WTC11 (cell line): ENCODE results near the gene CDH12. TPM values are rescaled to one million over a fixed set of nuclear protein-coding genes. Genes with fewer than 3 reads are reported as not detected.

ENCODE experiments used
- ATAC-seq: fragments of 200-7000 bp; cut with Tn5 transposase; 2 replicates; pipeline ENCODE4 v1.10.0; 2021; ENCODE audit warnings: mild to moderate bottlenecking, moderate library complexity
- CTCF ChIA-PET: fragments of 300-600 bp; sonication (Branson Sonifier 250); formaldehyde crosslinking; loops from one replicate; lab custom pipeline; 2021; ENCODE audit warnings: antibody characterized with exemption; lab: Charles Lee
- POLR2A ChIA-PET: fragments of 350-600 bp; sonication (Branson Sonifier 250); formaldehyde crosslinking; loops from one replicate; lab custom pipeline; 2021; ENCODE audit warnings: antibody characterized with exemption; lab: Charles Lee
- DNase-seq: peaks from one replicate; pipeline ENCODE4 v3.0.0; 2021; ENCODE audit warnings: low spot score
- H3K27ac Mint-ChIP-seq: 2 replicates; pipeline ENCODE4 v1.8.0; 2021; ENCODE audit warnings: mixed read lengths
- H3K27me3 Mint-ChIP-seq: 2 replicates; pipeline ENCODE4 v1.8.0; 2021; ENCODE audit warnings: low read depth, mild to moderate bottlenecking, moderate library complexity, mixed read lengths
- H3K36me3 Mint-ChIP-seq: 2 replicates; pipeline ENCODE4 v1.8.0; 2021; ENCODE audit warnings: mixed read lengths
- H3K4me1 Mint-ChIP-seq: 2 replicates; pipeline ENCODE4 v1.8.0; 2022; ENCODE audit warnings: mixed read lengths
- H3K4me3 Mint-ChIP-seq: 2 replicates; pipeline ENCODE4 v1.8.0; 2021; ENCODE audit warnings: mild to moderate bottlenecking, moderate library complexity, mixed read lengths
- H3K9me3 Mint-ChIP-seq: 2 replicates; pipeline ENCODE4 v1.8.0; 2021; ENCODE audit warnings: mixed read lengths
- AR ChIP-seq: fragments of 250-450 bp; sonication (Bioruptor Pico); IDR thresholded peaks from 2 replicates; pipeline ENCODE4 v1.9.0; 2021; ENCODE audit warnings: mild to moderate bottlenecking
- ATF1 ChIP-seq: sonication (generic); formaldehyde crosslinking; IDR thresholded peaks from 2 replicates; pipeline ENCODE4 v1.8.1; 2023; ENCODE audit warnings: mild to moderate bottlenecking, moderate library complexity, missing genetic modification reagents
- CBFB ChIP-seq: sonication (generic); formaldehyde crosslinking; IDR thresholded peaks from 2 replicates; pipeline ENCODE4 v1.8.1; 2022; ENCODE audit warnings: mild to moderate bottlenecking, low read depth, missing genetic modification reagents
- GABPB1 ChIP-seq: sonication (generic); formaldehyde crosslinking; IDR thresholded peaks from 2 replicates; pipeline ENCODE4 v1.8.1; 2023; ENCODE audit warnings: mild to moderate bottlenecking, missing genetic modification reagents
- IRF2 ChIP-seq: sonication (generic); formaldehyde crosslinking; IDR thresholded peaks from 2 replicates; pipeline ENCODE4 v1.8.0; 2022; ENCODE audit warnings: low read depth, missing genetic modification reagents, borderline replicate concordance
- JUN ChIP-seq: sonication (generic); formaldehyde crosslinking; IDR thresholded peaks from 2 replicates; pipeline ENCODE4 v1.8.0; 2023; ENCODE audit warnings: mild to moderate bottlenecking, missing genetic modification reagents
- NFATC4 ChIP-seq: fragments of 250-450 bp; sonication (Bioruptor Pico); IDR thresholded peaks from 2 replicates; pipeline ENCODE4 v1.9.0; 2021; ENCODE audit warnings: mild to moderate bottlenecking
- PRRX2 ChIP-seq: fragments of 250-450 bp; sonication (Bioruptor Pico); IDR thresholded peaks from 2 replicates; pipeline ENCODE4 v1.8.0; 2021; ENCODE audit warnings: mild to moderate bottlenecking
- TEAD1 ChIP-seq: sonication (generic); formaldehyde crosslinking; IDR thresholded peaks from 2 replicates; pipeline ENCODE4 v1.8.0; 2022; ENCODE audit warnings: mild to moderate bottlenecking, missing genetic modification reagents
- TEAD4 ChIP-seq: sonication (generic); formaldehyde crosslinking; IDR thresholded peaks from 2 replicates; pipeline ENCODE4 v1.8.0; 2022; ENCODE audit warnings: mild to moderate bottlenecking, missing genetic modification reagents
- USF1 ChIP-seq: sonication (generic); formaldehyde crosslinking; IDR thresholded peaks from 2 replicates; pipeline ENCODE4 v1.8.0; 2022; ENCODE audit warnings: mild to moderate bottlenecking, missing genetic modification reagents
- USF2 ChIP-seq: sonication (generic); formaldehyde crosslinking; IDR thresholded peaks from 2 replicates; pipeline ENCODE4 v1.8.1; 2023; ENCODE audit warnings: mild to moderate bottlenecking, missing genetic modification reagents, moderate library complexity
- ZBTB43 ChIP-seq: sonication (generic); formaldehyde crosslinking; IDR thresholded peaks from 2 replicates; pipeline ENCODE4 v1.8.1; 2023; ENCODE audit warnings: mild to moderate bottlenecking, missing genetic modification reagents
- ZNF138 ChIP-seq: sonication (generic); formaldehyde crosslinking; conservative IDR thresholded peaks from 2 replicates; pipeline ENCODE4 v1.8.1; 2022; ENCODE audit warnings: mild to moderate bottlenecking, moderate library complexity, missing genetic modification reagents
- ZNF232 ChIP-seq: sonication (generic); formaldehyde crosslinking; IDR thresholded peaks from 2 replicates; pipeline ENCODE4 v1.8.0; 2022; ENCODE audit warnings: mild to moderate bottlenecking, missing genetic modification reagents
- ZNF317 ChIP-seq: sonication (generic); formaldehyde crosslinking; IDR thresholded peaks from 2 replicates; pipeline ENCODE4 v1.8.1; 2023; ENCODE audit warnings: low read depth, mild to moderate bottlenecking, moderate library complexity, missing genetic modification reagents, borderline replicate concordance
- ZNF396 ChIP-seq: fragments of 250-450 bp; sonication (Bioruptor Pico); IDR thresholded peaks from 2 replicates; pipeline ENCODE4 v1.8.0; 2021; ENCODE audit warnings: mild to moderate bottlenecking, moderate library complexity, borderline replicate concordance
- ZNF425 ChIP-seq: fragments of 250-450 bp; sonication (Bioruptor Pico); conservative IDR thresholded peaks from 2 replicates; pipeline ENCODE4 v1.9.0; 2021; ENCODE audit warnings: mild to moderate bottlenecking
- ZSCAN18 ChIP-seq: fragments of 250-450 bp; sonication (Bioruptor Pico); IDR thresholded peaks from 2 replicates; pipeline ENCODE4 v2.1.2; 2022; ENCODE audit warnings: mild to moderate bottlenecking, moderate library complexity
- total RNA-seq: library from RNA; stranded (reverse); gene quantifications from 3 replicates; pipeline ENCODE4 v1.2.3, GENCODE V29; 2021

Gene CDH12
- total RNA-seq, 1 experiment from 2014 or later = not detected

GRCh38 chr5:22751536-22751935 lies 101.6 kb downstream of the CDH12 start (continued):
- TF ChIP-seq ZNF232 (CRISPR knock-in tag) (no peak), USF1 (no peak), NFATC4 (CRISPR knock-in tag) (no peak), ZBTB43 (CRISPR knock-in tag) (no peak), CBFB (CRISPR knock-in tag) (no peak), AR (CRISPR knock-in tag) (no peak), ZNF138 (CRISPR knock-in tag) (no peak)
- TF ChIP-seq, all 79 proteins: peak for 0

- no peaks in the 10 kb centered on the region for H3K9me3 Mint-ChIP-seq
- TF ChIP-seq AR (CRISPR knock-in tag) = no peak
- no peak for TF ChIP-seq TEAD4 (CRISPR knock-in tag)
- no peak for TF ChIP-seq NFATC4 (CRISPR knock-in tag)
- TF ChIP-seq TEAD1 (CRISPR knock-in tag) = no peak
- no peak for TF ChIP-seq ZNF396 (CRISPR knock-in tag)
- TF ChIP-seq ATF1 = no peak
- TF ChIP-seq ZNF317 = no peak
- TF ChIP-seq USF2 (CRISPR knock-in tag) = no peak
- TF ChIP-seq GABPB1 (CRISPR knock-in tag) = no peak
- TF ChIP-seq IRF2 (CRISPR knock-in tag) = no peak
- TF ChIP-seq ZSCAN18 (CRISPR knock-in tag) = no peak
- no peak for TF ChIP-seq PRRX2 (CRISPR knock-in tag)
- TF ChIP-seq ZNF425 (CRISPR knock-in tag) = no peak
- TF ChIP-seq JUN = no peak
- TF ChIP-seq, all 79 proteins: peak for 0
- POLR2A ChIA-PET = no interaction called here
- DNase-seq (no peak), ATAC-seq (no peak)
- CTCF ChIA-PET = no interaction called here
- Mint-ChIP-seq H3K4me1 (0 out of 2 replicates have a peak, but pooled peaks cover 3% of the 10 kb centered on the region), H3K27ac (no peak overlapping the region), H3K4me3 (no peak overlapping the region), H3K36me3 (no peaks in the 10 kb centered on the region), H3K27me3 (no peaks in the 10 kb centered on the region; the same call in 1 of the 2 replicates)
These were observed 116.6 kb downstream of the CDH12 start for GRCh38 chr5:22736443-22737003.
